ENCODE measurements around the gene AKR1B15. TPM values are rescaled to one million over a fixed set of nuclear protein-coding genes. Genes with fewer than 3 reads are reported as not detected.
"Not testable (repeated sequence)": the region's sequence is repeated elsewhere in the genome, so short reads cannot be mapped to it uniquely, and the experiment has no call there.

Gene AKR1B15
- 1.4 and 2.6 TPM in 2 replicates for total RNA-seq (2014; rRNA removed; shearing (Covaris generic))

DNA sequence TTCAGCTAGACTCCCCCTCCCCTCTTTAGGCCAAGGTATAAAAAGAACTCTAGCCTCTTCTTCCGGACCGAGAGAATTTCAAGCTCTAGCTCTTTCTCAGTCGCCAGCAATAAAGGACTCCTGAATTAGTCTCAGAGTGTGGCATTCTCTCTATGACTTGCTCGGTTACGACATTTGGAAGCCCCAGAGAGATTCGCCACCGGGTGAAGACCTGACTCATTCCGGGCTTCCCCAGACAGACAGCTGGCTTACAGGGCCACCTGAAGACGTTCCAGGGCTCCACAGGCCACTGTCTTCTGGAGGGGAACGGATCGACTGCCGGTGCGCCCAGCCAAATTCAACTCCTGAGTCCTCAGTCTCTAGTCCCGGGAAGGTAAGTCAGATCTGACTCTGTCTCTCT lies at the start of gene AKR1B15:
TSS of gene AKR1B15 (plus strand) at position 234 of the 400 bp plus-strand sequence. CDS start 15,510 bp downstream, outside the sequence.
- peak; percentile 85 for DNase-seq (ENCODE audit: low read depth)

DNA sequence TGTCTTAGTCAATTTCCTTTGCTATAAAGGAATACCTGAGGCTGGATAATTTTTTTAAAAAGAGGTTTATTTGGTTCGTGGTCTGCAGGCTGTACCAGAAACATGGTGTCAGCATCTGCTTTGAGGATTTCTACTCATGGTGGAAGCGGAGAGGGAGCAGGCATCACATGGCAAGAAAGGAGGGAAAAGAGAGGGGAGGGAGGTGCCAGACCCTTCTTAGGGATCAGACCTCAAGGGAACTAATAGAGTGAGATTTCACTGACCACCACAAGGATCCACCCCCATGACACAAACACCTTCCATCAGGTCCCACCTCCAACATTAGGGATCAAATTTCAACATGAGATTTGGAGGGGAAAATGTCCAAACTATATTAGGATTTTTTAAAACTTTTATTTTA lies 48.5 kb upstream of the AKR1B15 start:
- no peak for DNase-seq (ENCODE audit: low read depth)

DNA sequence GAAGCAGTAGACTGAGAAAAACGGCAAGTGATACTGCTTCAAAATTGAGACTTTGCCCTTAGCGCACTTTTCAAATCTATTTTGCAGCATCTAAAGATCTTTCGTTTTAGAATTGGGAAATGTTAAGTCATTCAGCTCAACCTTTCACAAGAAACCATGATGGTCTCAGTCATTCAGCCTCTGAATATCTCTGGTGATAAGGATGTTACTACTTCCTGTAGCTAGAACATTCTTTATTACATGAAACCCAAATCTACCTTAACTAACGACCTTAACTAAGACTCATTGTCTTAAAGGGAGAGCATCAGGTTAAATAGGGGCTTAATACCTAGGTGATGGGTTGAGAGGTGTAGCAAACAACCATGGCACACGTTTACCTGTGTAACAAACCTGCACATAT lies 47.9 kb upstream of the AKR1B15 start:
- no peak for DNase-seq (ENCODE audit: low read depth)

DNA sequence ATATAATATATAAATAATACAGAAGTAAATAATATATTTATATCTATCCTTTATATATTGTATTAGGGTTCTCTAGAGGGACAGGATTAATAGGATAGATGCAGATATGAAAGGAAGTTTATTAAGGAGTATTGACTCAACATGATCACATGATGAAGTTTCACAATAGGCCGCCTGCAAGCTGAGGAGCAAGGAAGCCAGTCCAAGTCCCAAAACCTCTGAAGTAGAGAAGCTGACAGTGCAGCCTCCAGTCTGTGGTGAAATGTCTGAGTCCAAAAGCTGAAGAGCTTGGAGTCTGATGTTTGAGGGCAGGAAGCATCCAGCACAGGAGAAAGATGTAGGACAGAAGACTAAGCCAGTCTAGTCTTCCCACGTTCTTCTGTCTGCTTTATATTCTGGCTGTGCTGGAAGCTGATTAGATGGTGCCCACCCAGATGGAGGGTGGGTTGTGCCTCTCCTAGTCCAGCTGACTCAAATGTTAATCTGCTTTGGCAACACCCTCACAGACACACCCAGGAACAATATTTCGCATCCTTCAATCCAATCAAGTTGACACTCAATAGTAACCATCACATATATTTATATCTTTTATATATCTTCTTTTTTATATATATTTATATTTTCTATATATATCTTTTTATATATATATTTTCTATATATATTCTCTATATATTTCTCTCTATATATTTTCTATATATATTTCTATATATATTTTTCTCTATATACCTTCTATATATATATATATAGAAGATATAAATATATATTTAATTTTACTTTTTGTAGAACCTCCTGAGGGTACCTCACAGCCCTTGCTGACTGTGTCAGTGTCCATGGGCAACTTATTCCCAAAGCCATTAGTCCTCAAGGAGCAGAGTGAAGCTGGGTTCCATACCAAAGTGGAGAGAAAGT lies 46.2 kb upstream of the AKR1B15 start:
- peak; percentile 53 for DNase-seq (ENCODE audit: low read depth)

DNA sequence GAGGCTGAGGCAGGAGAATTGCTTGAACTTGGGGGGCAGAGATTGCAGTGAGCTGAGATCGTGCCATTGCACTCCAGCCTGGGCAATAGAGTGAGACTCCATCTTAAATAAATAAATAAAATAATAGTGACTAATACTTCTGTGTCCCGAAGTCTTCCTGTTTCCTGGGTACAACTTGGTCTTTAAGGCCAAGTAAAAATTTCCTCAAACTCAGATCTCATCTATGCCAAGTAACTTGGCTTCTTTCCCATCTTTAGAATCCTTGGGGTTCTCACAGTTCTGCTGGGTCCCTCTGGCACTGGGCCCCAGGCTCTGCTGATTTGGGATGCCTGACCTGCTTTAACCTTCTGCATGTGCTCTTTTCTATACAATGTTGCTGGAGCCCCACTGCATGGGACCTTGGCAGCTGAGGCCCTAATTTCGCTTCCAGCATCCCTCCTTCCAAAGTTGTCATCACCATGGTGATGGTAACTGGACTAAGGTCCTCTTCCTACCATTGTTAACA lies 44.2 kb upstream of the AKR1B15 start:
- peak; percentile 44 for DNase-seq (ENCODE audit: low read depth)

DNA sequence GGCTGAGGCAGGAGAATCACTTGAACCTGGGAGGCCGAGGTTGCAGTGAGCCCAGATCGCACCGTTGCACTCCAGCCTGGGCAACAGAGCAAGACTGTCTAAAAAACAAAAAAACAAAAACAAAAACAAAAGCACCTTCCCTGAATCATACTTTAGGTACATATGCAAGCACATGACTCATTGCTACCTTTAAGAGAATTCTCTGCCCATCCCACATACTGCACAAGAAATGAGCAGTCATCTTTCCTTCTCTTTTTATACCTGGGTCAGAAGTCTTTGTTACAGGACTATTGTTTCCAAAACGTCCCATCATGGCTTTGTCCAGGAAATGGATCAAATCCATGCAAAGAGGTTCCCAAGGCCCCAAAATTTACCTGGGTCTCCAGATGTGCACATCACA lies 43.1 kb upstream of the AKR1B15 start:
- DNase-seq (ENCODE audit: low read depth): no peak

DNA sequence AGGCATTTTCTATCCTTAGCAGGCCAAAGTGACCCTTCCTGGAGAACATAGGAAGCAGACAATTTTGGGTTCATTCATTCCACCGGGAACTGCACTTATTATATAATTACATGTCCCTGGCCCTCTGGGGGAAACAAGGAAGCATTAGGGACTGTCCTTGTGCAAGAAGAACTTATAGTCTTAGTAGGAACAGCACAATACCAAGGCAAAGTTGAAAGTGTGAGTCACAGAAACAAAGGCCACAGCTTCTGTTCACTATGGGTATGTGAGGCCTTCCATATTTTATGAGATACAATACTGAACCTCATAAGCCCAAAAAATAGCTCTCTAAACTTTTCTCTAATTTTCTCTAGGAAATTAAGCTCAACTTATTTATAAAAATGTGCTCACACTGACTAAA lies 39.9 kb upstream of the AKR1B15 start:
- DNase-seq (ENCODE audit: low read depth): no peak

DNA sequence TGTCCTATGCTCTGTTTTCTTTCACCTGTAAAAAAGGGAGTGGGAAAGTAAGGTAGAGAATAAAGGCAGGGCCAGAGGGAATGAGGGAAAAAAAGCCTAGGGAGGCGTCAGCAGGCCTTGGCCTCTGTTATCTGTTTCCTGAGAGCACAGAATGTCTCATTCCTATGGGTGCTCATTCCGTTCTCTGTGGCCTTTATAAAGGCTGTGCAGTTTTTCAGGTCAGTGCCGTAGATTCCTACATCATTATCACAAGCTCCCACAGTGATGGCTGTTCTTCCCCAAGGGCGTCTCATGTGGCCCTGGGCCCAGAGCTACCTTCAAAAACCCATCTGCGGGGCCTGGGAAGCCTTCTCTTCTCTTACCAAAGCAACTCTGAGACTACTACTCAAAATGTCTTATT lies 38.3 kb upstream of the AKR1B15 start:
- DNase-seq (ENCODE audit: low read depth): no peak

DNA sequence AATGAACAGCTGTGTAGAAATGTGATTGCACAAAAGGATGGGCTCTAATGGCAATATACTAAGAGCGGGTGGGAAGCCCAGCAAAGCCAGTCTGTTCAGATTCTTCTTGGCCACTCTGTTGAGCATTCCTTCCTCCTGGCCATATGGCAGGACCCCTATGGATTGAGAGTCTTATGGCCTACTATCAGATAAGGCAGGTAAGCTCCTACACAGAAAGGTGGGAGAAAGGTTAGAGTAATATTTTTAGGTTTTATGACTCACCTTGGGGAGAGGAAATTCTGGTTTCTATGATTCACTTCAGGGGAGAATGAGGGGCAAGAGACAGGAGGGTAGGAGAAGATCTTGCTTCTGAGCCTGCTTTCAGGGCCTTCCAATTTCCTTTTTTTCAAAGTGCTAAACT lies 36.6 kb upstream of the AKR1B15 start:
- DNase-seq (ENCODE audit: low read depth): no peak

DNA sequence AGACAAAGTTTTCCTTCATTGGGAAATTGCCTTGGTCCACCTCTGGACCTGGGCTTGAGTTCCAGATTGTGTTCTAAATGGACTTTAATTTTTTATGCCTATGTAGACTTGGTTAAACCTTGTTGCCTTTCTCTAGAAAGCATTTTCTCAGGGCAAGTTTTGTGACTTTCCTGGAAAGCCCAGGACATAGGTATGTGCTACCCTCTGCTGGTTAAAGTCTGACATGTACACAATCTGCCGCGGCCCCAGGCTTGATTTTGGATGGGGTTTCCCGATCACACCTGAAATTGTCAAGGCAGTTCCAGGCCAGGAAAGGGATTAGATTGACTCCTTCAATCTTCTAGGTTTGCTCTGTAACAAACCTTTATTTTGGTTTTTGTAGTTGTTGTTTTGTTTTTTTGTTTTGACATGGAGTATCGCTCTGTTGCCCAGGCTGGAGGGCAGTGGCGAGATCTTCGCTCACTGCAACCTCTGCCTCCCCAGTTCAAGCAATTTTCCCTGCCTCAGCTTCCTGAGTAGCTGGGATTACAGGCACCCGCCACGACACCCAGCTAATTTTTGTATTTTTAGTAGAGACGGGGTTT lies 35.6 kb upstream of the AKR1B15 start:
- DNase-seq (ENCODE audit: low read depth): peak; percentile 63

DNA sequence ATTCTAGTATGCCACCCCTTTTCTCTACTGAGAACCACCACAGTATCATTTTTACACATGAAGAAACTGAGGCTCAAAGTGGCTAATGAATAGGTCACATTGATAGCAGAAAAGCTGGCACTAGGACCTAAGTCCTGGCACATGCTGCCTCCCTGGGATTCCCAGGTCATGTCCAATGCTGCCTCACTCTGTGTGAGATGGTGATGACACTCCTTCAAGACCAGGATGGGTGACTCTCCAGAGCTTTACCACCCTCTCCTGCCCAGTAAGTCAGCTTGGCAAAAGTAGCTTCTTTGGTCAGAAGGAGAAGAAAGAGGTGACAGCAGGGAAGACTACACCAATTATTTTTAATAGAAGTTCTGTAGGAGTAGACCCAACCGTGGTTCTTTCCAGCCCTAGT lies 34.8 kb upstream of the AKR1B15 start:
- peak; percentile 15 for DNase-seq (ENCODE audit: low read depth)

DNA sequence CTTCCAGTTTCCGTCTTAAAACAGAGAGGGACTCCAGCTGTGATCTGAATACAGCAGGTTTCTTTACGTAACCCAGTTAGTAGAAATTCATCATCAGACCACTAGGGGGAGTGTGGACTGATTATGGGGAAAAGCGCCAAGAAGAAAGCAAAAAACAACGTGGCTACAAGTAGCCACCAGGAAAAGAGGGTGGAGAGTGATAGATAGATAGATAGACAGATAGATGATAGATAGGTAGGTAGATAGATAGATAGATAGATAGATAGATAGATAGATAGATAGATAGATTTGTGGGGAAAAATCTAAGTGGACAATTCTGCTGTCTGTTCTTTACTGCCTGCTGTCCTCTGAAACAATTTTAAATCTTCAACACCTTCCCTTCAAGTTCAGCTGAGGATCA lies 34.2 kb upstream of the AKR1B15 start:
- DNase-seq (ENCODE audit: low read depth): peak; percentile 79

DNA sequence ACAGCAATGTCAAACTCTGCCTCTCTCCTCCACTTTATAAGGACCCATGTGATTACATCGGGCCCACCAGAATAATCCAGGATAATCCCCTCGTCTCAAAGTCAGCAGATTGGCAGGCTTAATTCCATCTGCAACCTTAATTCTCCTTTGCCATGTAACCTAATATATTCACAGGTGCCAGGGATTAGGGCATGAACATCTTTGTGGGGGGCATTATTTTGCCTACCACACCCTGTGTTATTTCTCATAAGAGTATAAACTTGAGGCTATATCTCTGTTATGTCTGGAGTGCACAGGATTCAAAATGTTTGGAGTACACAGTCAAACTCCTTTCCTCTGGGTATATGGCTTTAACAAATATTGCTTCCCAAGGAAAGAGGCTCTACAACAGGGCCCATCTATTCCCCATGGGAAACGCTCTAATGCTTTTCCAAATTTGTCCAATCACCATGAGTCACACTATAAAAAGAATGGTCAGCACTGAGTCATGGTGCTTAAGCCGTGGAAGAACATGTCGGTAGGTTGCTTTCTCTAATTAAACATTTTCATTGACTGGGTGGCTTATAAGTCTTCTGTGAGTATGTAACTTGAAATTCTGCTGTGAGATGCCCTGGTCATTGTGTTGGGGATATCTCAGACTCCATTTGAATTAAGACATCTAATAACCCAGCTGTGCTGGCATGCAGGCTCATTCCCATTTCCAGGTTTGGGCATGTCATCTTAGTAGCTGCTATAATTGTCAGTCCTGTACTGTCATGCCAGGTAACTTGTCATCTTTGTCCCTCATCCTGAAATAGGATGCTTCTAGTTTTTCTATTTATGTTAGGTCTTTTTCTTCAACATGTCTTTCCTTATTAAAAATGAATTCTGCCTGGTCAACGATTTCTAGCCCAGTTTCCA lies 33.1 kb upstream of the AKR1B15 start:
- peak; percentile 92 for DNase-seq (ENCODE audit: low read depth)

DNA sequence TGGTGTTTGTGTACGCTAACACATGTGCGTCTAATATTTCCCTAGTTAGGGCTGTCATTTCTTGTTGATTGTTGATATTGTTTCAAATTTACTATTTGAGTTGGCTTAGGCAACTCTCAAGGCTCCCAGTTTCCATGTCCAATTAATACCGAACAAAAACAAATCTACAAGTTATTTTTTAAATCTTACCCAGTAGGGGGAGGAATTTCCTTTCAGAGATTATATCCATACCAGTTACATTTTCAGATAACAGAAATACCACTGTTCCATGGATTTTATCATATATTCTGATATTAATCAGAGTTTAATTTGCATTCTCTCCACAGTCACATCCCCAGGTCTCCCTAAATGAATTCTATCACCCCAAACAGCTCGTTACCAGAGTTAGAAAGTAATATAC lies 28.8 kb upstream of the AKR1B15 start:
- DNase-seq (ENCODE audit: low read depth): peak; percentile 35

DNA sequence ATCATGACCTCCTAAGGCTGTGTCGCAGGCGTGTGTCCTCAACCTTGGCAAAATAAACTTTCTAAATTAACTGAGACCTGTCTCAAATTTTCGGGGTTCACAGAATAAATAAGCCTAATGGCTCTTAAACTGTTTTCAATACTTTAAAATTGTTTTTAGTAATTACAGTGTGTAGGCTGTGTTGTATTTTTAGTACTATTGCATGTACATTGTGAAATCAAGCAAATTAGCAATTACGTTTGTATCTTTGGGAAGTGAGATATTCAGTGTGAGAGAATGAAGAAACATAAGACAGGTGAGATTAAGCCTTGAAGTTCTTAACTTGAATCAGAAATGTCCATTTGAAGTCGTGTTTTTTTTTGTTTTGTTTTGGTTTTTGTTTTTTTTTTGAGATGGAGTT lies 26.3 kb upstream of the AKR1B15 start:
- DNase-seq (ENCODE audit: low read depth): no peak

DNA sequence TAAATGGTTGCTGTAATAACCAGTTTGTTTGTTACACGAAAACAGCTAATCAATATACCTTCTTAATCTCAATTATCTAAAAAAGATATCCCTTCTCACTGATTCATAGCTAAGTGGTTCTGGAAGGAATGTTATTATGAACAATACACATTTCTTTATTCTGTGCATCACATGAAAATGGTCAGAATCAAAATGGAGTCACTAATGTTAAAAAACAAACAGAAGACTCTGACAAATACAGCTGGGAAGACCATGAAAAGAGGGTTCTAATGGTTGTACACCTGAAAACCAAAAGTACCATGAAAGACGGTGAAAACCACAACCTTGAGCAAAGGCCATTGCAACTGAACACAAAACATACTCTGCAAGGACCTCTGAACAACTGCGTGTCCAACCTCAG lies 23.5 kb upstream of the AKR1B15 start:
- DNase-seq (ENCODE audit: low read depth): not testable (repeated sequence)

DNA sequence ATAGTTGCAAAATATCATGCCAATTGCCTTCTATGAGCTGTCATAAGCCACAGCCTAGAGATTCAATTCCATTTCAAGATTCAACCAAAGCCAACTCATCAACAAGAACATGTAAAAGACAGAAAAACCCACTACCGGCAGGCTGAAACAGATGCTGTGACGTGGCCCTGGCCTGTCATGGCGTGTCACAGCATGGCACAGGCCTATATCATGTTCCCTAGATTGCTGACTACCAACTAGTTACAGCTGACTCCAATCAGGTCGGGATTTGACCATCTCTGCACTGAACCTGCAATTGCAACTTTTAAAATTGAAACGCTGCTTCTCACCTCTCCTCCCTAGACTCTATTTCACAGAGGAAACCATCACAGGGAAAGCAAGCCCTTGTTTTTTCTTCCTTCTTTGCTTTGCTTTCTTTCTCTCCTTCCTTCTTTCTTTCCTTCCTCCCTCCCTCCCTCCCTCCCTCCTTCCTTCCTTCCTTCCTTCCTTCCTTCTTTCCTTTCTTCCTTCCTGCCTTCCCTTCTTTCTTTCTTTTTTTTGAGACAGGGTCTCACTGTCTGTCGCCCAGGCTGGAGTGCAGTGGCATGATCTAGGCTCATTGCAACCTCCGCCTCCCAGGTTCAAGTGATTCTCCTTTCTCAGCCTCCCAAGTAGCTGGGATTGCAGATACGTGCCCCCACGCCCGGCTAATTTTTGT lies 22.2 kb upstream of the AKR1B15 start:
- not testable (repeated sequence) for DNase-seq (ENCODE audit: low read depth)

DNA sequence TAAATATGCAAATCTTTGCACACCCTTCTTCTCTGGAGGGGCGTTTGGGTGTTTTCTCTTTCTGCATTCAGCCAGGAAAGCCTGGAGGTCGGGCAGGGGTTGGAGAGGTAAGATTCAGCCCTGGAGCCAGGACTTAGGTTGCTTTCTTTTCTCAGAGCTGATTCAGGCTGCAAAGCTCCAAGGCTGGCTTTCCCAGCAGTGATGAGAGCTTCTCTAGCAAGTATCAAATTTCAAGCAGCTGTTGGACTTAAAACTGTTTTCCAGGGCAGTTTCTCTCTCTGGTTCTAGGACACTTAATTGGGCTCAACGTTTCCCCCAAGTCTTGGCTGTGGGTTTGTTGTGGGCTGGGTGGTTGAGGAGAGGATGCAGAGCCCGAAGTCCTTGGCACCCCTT lies 20.9 kb upstream of the AKR1B15 start:
- DNase-seq (ENCODE audit: low read depth): peak; percentile 73

DNA sequence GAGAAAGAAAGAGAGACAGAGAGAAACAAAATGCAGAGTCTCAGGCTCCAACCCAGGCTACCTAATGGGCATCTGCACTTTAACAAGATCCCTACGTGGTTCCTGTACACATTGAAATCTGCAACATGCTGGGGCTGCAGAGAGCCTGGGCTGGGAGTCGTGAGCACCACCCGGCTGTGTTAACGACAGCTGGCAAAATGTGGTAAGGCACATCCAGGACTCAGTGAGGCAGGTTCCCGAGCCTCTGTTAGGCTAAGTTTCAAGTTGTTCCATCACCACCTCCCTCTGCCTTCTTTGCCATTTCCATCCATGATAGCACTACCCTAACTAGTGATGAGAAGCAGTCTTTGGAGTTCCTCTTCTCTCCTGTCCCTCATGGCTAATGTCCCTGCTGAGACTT lies 20.2 kb upstream of the AKR1B15 start:
- no peak for DNase-seq (ENCODE audit: low read depth)

DNA sequence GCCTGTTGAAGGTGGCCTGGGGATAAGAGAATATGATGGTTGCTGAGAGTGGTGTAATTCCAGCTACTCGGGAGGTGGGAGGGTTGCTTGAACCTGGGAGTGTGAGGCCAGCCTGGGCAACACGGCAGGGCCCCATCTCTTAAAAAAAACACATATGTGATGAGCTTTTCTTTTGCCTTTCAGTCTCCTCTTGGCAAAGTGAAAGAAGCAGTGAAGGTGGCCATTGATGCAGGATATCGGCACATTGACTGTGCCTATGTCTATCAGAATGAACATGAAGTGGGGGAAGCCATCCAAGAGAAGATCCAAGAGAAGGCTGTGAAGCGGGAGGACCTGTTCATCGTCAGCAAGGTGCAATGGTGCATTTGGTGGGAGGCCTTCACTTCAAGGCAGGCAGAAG lies 18.4 kb upstream of the AKR1B15 start:
- no peak for DNase-seq (ENCODE audit: low read depth)

DNA sequence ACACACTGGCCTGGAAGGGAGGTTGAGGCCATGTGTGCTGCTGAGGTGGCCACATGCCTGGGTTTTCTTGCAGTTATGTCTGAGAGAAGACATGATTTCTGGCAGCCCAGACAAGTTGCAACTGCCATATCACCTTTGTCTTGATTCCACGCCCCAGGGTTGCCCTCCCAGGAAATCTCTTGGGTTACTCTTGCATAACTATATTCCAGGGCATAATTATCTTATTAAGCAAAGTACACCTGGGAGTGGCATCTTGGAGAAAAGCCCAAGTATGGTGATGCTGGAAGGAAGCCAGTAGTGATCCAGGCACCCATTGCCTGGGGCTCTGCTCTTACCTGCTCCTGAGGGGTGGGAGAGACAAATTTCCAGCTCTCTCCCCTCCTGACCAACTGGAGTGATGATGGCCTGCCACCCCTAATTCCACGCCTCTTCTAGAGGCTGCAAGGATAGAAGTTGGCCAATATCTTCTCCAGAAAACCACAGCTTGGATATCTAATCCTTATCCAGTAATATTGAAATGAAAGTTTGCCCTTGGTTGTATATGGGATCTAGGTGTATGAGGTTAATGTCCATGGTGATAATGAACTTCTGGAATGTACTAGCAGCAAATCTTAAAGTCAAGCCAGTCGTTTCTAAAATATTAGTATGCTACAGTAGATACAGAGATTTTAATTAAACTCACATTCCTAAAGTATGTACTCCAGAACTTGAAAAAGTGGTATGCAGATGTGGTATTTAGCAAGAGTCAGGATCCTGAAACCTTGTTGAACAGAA lies 16.5 kb upstream of the AKR1B15 start:
- no peak for DNase-seq (ENCODE audit: low read depth)

Measured in RPMI7951 (cell line).